ENCODE measurements around the gene EPHA7.

The EPHA7 gene

GRCh38 chr6:93325761-93326160 lies 93.6 kb downstream of the EPHA7 start:
- DNase-seq (ENCODE audit: low read depth in 3 of 3): no peak

GRCh38 chr6:93323630-93324029 lies 95.7 kb downstream of the EPHA7 start:
- DNase-seq (ENCODE audit: low read depth in 3 of 3): no peak

DNA sequence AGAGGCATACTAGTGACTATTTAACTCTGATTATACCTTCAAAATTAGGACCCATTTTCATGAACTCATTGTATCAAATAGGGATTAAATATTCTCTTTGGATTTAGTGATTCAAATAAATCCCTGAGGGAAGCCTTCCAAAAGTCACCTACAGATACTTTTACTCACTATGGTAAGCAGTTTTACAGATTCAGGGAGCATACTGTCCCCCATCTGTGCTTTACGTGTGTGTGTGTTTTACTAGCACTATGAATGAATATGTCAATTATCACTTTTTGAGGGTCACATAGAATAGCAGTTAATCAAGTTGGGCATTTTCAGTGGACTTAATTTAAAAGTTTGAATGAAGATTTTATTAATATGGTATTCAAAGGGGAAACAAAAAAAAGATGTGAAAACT lies 96.7 kb downstream of the EPHA7 start:
- no peak for DNase-seq (ENCODE audit: low read depth in 3 of 3)

DNA sequence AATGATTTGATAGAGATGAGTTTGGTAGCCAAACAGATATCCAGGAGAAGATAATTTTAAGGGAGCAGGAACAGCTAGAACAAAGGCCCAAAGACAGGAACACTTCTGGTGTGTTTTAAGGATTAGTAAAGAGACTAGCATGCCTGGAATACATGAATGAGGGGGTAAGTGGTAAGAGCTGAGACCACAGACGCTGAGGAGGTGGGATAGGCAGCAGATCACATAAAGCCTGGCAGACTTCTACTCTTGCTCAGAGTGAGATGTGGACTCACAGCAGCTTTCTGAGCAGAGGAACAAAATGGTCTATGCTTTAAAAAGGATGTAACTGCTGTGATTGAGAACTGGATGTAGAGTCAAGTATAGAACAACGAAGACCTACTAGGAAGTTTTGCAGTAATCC lies 100.1 kb downstream of the EPHA7 start:
- DNase-seq (ENCODE audit: low read depth in 3 of 3): no peak

GRCh38 chr6:93318121-93318520 lies 101.2 kb downstream of the EPHA7 start:
- DNase-seq (ENCODE audit: low read depth in 3 of 3): no peak

- DNase-seq (ENCODE audit: low read depth in 3 of 3): no peak
Measured at GRCh38 chr6:93317592-93317991, 101.8 kb downstream of the EPHA7 start.

- DNase-seq (ENCODE audit: low read depth in 3 of 3): no peak
Measured at GRCh38 chr6:93307505-93308409, 111.6 kb downstream of the EPHA7 start.

DNA sequence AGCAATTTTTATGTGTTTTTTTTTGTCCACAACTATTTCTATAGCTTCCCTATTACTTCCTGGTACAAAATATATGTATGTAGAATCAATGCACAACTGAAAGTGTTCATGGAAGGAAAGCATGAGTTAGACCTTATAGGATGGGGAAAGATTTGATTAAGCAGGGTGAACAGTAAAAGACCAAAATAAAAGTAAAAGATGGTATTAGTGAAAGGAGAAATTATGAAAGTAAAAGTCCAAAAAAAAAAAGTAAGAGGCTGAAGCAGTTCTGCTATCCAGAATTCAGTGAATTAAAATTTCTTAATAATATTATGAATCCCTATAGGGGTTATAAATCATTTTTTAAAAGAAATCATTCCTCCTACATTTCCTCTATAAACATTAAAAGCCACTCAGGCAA lies 114.3 kb downstream of the EPHA7 start:
- DNase-seq (ENCODE audit: low read depth in 3 of 3): no peak

DNA sequence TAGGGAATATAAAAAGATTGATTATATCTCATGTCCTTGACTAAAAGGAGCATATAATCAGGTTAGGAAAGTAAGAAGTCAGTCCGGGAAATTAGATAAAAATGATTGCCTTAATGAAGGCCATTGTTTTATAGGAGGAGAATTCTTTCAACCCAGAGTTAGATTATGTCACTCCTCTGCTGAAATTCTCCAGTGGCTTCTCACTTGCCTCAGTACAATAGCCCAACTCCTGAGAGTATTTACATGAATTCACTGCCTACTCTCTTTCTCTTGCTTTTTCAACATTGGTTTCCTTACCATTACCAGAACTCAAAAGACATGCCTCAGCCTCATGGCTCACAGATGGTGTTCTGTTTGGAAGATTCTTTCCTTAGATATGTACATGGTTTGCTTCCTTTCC lies 114.9 kb downstream of the EPHA7 start:
- DNase-seq (ENCODE audit: low read depth in 3 of 3): no peak

- DNase-seq (ENCODE audit: low read depth in 3 of 3): no peak
Measured at GRCh38 chr6:93300661-93301060, 118.7 kb downstream of the EPHA7 start.

- DNase-seq (ENCODE audit: low read depth in 3 of 3): no peak
Measured at GRCh38 chr6:93299622-93300021, 119.7 kb downstream of the EPHA7 start.

DNA sequence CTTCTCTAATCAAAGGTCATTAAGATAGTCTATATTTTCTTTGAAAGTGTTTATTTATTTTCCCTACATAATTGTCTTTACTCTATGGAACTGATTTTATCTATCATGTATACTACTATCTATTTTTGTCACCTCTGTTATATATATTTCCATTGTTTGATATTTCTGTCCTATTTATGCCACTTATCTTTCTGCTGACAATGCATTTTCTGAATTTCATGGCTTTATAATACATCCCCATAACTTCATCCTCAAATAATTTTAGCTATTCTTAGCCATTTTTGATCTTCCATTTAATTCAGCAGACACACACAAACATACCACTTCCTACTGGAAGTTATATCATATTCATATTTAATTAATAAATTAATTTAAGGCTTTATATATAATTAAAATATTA lies 123.7 kb downstream of the EPHA7 start:
- no peak for DNase-seq (ENCODE audit: low read depth in 3 of 3)

GRCh38 chr6:93294879-93295278 lies 124.5 kb downstream of the EPHA7 start:
- no peak for DNase-seq (ENCODE audit: low read depth in 3 of 3)

- DNase-seq (ENCODE audit: low read depth in 3 of 3): no peak
Measured at GRCh38 chr6:93293872-93294271, 125.5 kb downstream of the EPHA7 start.

DNA sequence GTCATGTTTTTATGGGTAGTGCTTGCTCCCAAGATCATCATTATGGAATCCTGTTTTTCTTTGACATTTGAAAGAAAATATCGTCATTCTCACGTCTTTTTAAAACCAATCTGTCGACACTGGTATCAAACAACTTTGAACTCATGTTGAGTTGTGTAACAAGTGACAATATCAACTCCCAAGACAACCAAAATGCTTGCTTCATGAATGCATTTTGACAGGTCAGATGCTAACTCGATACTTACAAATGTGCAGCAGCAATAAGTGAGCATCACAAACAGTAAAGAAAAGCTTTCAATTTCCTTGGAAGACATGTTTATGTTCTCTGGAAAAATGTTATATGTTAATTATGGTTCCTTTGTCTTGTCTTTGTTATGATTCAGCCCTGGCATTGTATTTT lies 125.9 kb downstream of the EPHA7 start:
- DNase-seq (ENCODE audit: low read depth in 3 of 3): no peak

- DNase-seq (ENCODE audit: low read depth in 3 of 3): no peak
Measured at GRCh38 chr6:93282521-93283031, 136.8 kb downstream of the EPHA7 start.

- no peak for DNase-seq (ENCODE audit: low read depth in 3 of 3)
Measured at GRCh38 chr6:93278241-93278640, 141.1 kb downstream of the EPHA7 start.

- no peak for DNase-seq (ENCODE audit: low read depth in 3 of 3)
Measured at GRCh38 chr6:93272896-93273295, 146.5 kb downstream of the EPHA7 start.

DNA sequence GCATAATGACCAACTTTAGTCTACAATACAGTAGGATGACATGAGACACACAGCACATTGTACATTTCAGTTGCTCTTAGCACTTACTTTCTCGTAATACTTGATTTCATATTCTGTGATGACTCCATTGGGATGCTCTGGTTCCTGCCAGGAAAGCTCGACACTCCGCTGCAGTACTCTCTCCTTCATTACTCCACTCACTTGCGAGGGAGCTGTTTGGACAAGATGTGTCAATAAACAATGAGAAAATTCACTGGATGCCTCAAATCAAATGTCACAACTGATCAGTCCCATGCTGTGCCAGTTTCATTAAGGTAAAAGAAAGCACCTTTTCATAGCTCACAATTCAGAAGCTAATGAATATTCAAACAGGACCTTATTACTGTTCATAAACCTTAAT lies 147.1 kb downstream of the EPHA7 start:
- no peak for DNase-seq (ENCODE audit: low read depth in 3 of 3)

DNA sequence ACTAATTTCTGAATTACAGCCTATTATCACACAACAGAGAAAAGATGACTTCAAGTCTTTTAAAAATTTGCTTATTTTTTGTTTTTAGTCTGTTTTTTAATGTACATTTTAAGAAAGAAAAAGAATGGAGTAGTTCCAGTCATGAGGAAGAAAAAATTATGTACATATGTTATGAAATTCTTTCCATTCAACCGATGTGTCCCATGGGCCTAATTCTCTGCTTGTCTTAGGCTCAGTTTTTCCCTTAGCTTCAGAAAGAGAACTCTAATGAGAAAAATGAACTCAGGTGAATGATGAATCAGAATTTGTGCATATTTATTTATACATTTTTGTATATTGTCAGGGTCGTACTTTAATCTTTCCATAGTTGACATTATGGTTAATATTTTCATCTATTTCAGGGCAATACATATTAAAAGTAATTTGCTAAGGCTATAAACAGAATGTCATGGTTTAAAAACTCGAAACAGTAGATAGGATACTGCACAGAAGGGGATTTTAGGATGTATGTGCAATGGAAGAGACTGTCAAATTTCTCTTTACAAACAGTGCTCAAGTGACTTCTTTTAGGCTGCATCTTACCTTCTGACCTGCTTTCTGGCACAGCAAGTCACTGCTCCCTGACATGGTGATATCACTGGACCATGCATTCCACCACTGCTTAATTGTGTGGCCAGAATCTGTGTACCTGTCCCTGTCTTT lies 153.1 kb downstream of the EPHA7 start:
- no peak for DNase-seq (ENCODE audit: low read depth in 3 of 3)

DNA sequence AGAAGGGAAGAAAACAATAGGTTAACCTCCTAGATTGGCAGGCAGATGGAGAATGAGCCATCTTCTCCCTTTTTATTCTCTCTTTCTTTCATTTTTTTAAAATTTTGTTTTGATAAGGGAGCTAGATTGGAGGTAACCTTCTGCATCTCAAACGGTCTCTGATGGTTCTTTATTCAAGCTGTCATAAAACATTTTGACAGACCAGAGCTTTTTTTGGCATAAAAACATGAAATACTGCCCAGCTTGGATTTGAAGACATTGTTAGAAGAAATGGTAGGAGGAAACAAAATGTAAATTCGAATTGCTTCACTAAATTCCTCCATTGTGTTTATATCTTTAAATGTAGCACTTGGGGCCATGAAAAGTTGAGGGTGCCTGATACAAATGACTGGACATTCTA lies 158.5 kb downstream of the EPHA7 start:
- no peak for DNase-seq (ENCODE audit: low read depth in 3 of 3)

- DNase-seq (ENCODE audit: low read depth in 3 of 3): no peak
Measured at GRCh38 chr6:93259332-93259731, 160.0 kb downstream of the EPHA7 start.

GRCh38 chr6:93252930-93253329 lies 166.4 kb downstream of the EPHA7 start:
- no peak for DNase-seq (ENCODE audit: low read depth in 3 of 3)

Data from stimulated activated CD4-positive, alpha-beta T cell treated with anti-CD3 and anti-CD28 coated beads, TNF-alpha, amount 100 ng/mL, for 48 hours (primary cell).